ENCODE measurements around the gene COX7A2. TPM values are rescaled to one million over a fixed set of nuclear protein-coding genes. Genes with fewer than 3 reads are reported as not detected.

The COX7A2 gene
- polyA plus RNA-seq, 2 donors: 393 to 531 TPM

DNA sequence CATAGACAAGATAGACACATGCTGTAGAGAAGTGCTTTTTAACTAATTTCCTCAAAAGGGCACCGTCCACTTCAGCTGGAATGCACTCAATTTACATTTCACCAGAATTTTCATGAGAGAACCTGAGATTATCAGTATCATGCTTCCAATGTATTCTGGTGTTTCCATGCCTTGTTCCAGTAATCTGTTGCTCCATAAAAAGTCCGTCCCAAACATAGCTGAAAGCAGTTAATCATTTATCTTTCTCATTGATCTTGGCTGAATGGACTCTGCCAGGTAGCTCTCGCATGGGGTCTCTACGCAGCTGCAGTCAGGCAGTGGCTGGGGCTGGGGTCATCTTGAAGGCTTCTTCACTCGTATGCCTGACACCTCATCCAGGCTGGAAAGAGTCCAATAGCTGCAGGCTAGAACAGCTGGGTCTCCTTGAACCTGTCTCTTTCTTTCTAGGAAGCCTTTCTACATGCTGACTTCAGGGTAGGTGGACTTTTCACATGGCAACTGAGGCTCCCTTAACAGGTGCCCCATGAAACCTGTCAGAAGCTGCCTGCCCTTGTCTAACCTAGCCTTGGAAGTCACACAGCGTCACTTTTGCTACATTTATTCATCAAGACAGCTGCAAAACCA lies 19.2 kb downstream of the COX7A2 start:
- Histone ChIP-seq H3K27ac (ENCODE audit: low read depth in 2 of 2, low read length in 1 of 2) (no peak overlapping the region), H3K4me3 (ENCODE audit: low read depth in 1 of 2, low read length in 2 of 2) (no peak overlapping the region), H3K27me3 (ENCODE audit: control insufficient read depth in 1 of 2, insufficient read depth in 2 of 2, low read length in 2 of 2) (no peaks in the 10 kb centered on the region), H3K36me3 (ENCODE audit: control insufficient read depth in 2 of 2, insufficient read depth in 2 of 2, low read length in 1 of 2) (no peaks in the 10 kb centered on the region), H3K9me3 (ENCODE audit: control insufficient read depth in 2 of 2, insufficient read depth in 1 of 2, low read depth in 1 of 2, low read length in 1 of 2) (no peaks in the 10 kb centered on the region), H3K4me1 (ENCODE audit: control insufficient read depth in 2 of 2, insufficient read depth in 2 of 2, low read length in 1 of 2) (no peaks in the 10 kb centered on the region)
- 64 to 71% methylated on average over 6 of the region's 6 CpGs for WGBS, 2 donors

DNA sequence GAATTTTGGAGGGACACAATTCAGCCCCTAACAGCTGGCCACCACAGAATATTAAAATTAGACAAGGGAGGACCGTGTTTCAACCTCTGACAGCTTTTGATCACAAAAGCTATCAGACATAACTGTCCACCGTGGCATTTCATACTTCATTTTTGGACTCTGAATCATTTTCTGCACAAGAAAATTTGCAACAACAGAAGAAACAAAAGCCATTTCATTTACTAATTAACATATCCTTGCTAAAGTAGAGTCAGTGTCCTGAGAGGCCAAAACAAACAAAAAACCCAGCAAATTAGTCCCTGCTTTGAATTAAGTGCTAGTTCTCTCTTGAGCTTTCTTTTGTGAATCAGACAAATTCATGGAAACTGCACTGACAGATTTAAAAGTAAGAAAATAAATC lies 20.2 kb downstream of the COX7A2 start:
- no peaks in the 10 kb centered on the region for H3K36me3 ChIP-seq (ENCODE audit: control insufficient read depth in 2 of 2, insufficient read depth in 2 of 2, low read length in 1 of 2)
- no peak overlapping the region for H3K4me3 ChIP-seq (ENCODE audit: low read depth in 1 of 2, low read length in 2 of 2)
- H3K4me1 ChIP-seq (ENCODE audit: control insufficient read depth in 2 of 2, insufficient read depth in 2 of 2, low read length in 1 of 2): no peaks in the 10 kb centered on the region
- H3K27ac ChIP-seq (ENCODE audit: low read depth in 2 of 2, low read length in 1 of 2): no peak overlapping the region
- H3K27me3 ChIP-seq (ENCODE audit: control insufficient read depth in 1 of 2, insufficient read depth in 2 of 2, low read length in 2 of 2): no peaks in the 10 kb centered on the region
- 66% methylated on average over 2 of the region's 2 CpGs for WGBS, 2 donors
- no peaks in the 10 kb centered on the region for H3K9me3 ChIP-seq (ENCODE audit: control insufficient read depth in 2 of 2, insufficient read depth in 1 of 2, low read depth in 1 of 2, low read length in 1 of 2)

DNA sequence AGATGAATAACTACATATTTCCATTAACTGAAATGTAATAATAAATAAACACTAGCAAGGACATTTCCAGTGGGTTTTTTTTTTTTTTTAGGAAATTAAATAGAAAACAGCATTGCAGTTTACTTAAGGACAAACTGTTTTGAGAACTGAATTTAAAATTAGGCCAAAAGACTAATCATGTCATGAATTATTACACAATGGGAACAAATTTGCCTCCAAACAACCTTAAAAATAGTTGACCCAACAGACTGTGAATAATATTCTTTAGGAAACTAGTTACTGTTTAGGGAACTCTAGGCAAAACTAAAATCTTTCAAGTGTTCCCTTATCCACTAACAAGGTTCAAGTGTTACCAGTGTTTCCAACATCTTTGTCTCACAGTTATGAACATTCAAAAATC lies 21.3 kb downstream of the COX7A2 start:
- no peaks in the 10 kb centered on the region for H3K9me3 ChIP-seq (ENCODE audit: control insufficient read depth in 2 of 2, insufficient read depth in 1 of 2, low read depth in 1 of 2, low read length in 1 of 2)
- no peaks in the 10 kb centered on the region for H3K27me3 ChIP-seq (ENCODE audit: control insufficient read depth in 1 of 2, insufficient read depth in 2 of 2, low read length in 2 of 2)
- no peaks in the 10 kb centered on the region for H3K4me1 ChIP-seq (ENCODE audit: control insufficient read depth in 2 of 2, insufficient read depth in 2 of 2, low read length in 1 of 2)
- no peaks in the 10 kb centered on the region for H3K36me3 ChIP-seq (ENCODE audit: control insufficient read depth in 2 of 2, insufficient read depth in 2 of 2, low read length in 1 of 2)
- no peak overlapping the region for H3K4me3 ChIP-seq (ENCODE audit: low read depth in 1 of 2, low read length in 2 of 2)
- no peak overlapping the region for H3K27ac ChIP-seq (ENCODE audit: low read depth in 2 of 2, low read length in 1 of 2)

DNA sequence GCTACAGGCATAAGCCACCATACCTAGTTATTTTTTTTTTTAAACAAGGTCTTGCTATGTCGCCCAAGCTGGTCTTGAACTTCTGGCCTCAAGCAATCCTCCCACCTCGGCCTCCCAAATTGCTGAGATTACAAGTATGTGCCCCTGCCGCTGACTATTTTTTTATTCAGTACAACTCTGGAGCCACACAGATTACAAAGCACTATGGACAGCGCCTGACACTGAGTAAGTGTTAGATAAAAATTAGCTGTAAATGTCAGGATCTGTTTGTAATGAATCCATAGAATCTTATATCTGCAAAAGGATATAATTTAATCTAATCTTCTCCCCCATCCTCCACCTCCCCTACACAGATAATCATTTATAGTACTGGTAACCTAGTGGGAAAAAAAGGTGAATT lies 22.5 kb downstream of the COX7A2 start:
- Histone ChIP-seq H3K9me3 (ENCODE audit: control insufficient read depth in 2 of 2, insufficient read depth in 1 of 2, low read depth in 1 of 2, low read length in 1 of 2) (no peaks in the 10 kb centered on the region), H3K4me3 (ENCODE audit: low read depth in 1 of 2, low read length in 2 of 2) (no peak overlapping the region), H3K36me3 (ENCODE audit: control insufficient read depth in 2 of 2, insufficient read depth in 2 of 2, low read length in 1 of 2) (no peaks in the 10 kb centered on the region), H3K27ac (ENCODE audit: low read depth in 2 of 2, low read length in 1 of 2) (no peak overlapping the region), H3K4me1 (ENCODE audit: control insufficient read depth in 2 of 2, insufficient read depth in 2 of 2, low read length in 1 of 2) (no peaks in the 10 kb centered on the region), H3K27me3 (ENCODE audit: control insufficient read depth in 1 of 2, insufficient read depth in 2 of 2, low read length in 2 of 2) (no peaks in the 10 kb centered on the region)
- 87 to 92% methylated on average over 4 of the region's 4 CpGs for WGBS, 2 donors

DNA sequence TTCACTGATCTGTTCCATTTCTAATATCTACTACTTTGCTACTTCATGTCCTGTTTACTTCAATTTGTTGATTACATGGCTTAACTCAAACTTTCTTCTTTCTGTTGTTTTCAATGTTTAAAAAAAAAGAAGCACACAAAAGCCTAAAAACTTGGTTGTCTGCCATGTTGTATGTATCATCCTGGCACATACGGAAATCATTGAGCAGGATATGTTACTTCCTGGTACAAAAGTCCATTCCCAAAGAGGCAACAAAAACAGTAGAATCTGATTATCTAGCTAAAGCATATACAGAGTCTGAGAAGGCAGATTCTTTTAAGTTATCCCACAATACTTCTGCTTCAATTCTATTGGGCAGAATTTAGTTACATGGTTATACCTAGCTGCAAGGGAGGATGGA lies 23.2 kb downstream of the COX7A2 start:
- no peaks in the 10 kb centered on the region for H3K36me3 ChIP-seq (ENCODE audit: control insufficient read depth in 2 of 2, insufficient read depth in 2 of 2, low read length in 1 of 2)
- H3K4me1 ChIP-seq (ENCODE audit: control insufficient read depth in 2 of 2, insufficient read depth in 2 of 2, low read length in 1 of 2): no peaks in the 10 kb centered on the region
- H3K9me3 ChIP-seq (ENCODE audit: control insufficient read depth in 2 of 2, insufficient read depth in 1 of 2, low read depth in 1 of 2, low read length in 1 of 2): no peaks in the 10 kb centered on the region
- no peak overlapping the region for H3K4me3 ChIP-seq (ENCODE audit: low read depth in 1 of 2, low read length in 2 of 2)
- no peak overlapping the region for H3K27ac ChIP-seq (ENCODE audit: low read depth in 2 of 2, low read length in 1 of 2)
- 20 to 42% methylated on average over 1 of the region's 1 CpG for WGBS, 2 donors
- no peaks in the 10 kb centered on the region for H3K27me3 ChIP-seq (ENCODE audit: control insufficient read depth in 1 of 2, insufficient read depth in 2 of 2, low read length in 2 of 2)

DNA sequence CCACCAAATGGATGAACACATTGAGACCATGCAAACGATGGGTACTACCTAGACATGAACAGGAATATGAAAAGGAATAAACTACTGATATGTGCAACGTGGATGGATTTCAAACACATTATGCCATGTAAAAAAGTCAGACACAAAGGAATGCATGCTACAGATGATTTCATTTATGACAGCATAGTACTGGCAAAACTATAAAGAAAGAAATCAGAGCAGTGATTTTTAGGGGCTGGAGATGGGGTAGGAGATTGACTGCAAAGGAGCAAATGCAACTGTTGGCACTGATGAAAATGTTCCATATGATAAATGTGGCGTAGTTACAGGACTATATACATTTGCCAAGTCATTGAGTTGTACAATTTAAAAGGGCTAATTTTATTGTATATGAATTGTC lies 24.3 kb downstream of the COX7A2 start:
- no peak overlapping the region for H3K27ac ChIP-seq (ENCODE audit: low read depth in 2 of 2, low read length in 1 of 2)
- no peaks in the 10 kb centered on the region for H3K9me3 ChIP-seq (ENCODE audit: control insufficient read depth in 2 of 2, insufficient read depth in 1 of 2, low read depth in 1 of 2, low read length in 1 of 2)
- WGBS, 2 donors: 76 to 83% methylated on average over 3 of the region's 3 CpGs
- H3K4me3 ChIP-seq (ENCODE audit: low read depth in 1 of 2, low read length in 2 of 2): no peak overlapping the region
- H3K27me3 ChIP-seq (ENCODE audit: control insufficient read depth in 1 of 2, insufficient read depth in 2 of 2, low read length in 2 of 2): no peaks in the 10 kb centered on the region
- H3K36me3 ChIP-seq (ENCODE audit: control insufficient read depth in 2 of 2, insufficient read depth in 2 of 2, low read length in 1 of 2): no peaks in the 10 kb centered on the region
- no peaks in the 10 kb centered on the region for H3K4me1 ChIP-seq (ENCODE audit: control insufficient read depth in 2 of 2, insufficient read depth in 2 of 2, low read length in 1 of 2)

DNA sequence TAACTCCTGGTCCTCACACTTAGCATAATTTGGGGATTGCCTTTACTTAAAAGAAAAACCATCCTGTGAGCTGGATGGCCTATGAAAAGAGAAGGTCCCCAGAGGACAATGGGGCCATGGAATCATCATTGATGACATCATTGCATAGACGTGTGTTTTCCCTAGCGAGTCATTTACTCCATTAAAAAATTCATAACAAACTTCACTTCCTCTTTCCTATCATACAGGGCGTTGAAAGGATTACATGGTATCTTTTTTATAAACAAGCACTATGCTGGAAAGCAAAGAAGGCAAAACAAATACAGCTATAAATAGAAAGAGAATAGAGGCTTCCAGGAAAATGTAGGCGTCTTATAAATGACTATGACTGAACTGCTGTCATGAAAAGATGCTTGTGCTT lies 26.4 kb downstream of the COX7A2 start:
- Histone ChIP-seq H3K9me3 (ENCODE audit: control insufficient read depth in 2 of 2, insufficient read depth in 1 of 2, low read depth in 1 of 2, low read length in 1 of 2) (no peaks in the 10 kb centered on the region), H3K36me3 (ENCODE audit: control insufficient read depth in 2 of 2, insufficient read depth in 2 of 2, low read length in 1 of 2) (no peaks in the 10 kb centered on the region), H3K27me3 (ENCODE audit: control insufficient read depth in 1 of 2, insufficient read depth in 2 of 2, low read length in 2 of 2) (no peaks in the 10 kb centered on the region), H3K4me3 (ENCODE audit: low read depth in 1 of 2, low read length in 2 of 2) (no peak overlapping the region), H3K4me1 (ENCODE audit: control insufficient read depth in 2 of 2, insufficient read depth in 2 of 2, low read length in 1 of 2) (no peaks in the 10 kb centered on the region), H3K27ac (ENCODE audit: low read depth in 2 of 2, low read length in 1 of 2) (no peak overlapping the region)
- 21 to 28% methylated on average over 4 of the region's 4 CpGs for WGBS, 2 donors

DNA sequence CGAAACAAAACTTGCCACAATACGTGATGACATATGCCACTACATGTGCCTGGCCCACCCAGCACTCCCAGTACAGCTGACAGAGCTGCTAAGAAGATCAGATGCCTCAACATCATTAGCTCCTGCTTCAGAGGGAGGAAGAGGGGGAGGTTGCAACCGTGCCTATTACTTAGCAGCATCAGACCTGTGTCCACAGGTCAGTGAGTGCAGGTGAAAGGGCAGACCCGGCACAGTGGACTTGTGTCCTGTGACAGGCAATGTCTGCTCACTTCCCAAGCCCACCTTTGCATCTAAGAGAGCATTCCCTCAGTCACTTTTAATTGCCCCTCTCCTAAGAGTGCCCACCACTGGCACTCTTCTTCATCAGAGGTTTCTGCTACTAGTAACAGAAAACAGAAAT lies 28.3 kb downstream of the COX7A2 start:
- Histone ChIP-seq H3K4me1 (ENCODE audit: control insufficient read depth in 2 of 2, insufficient read depth in 2 of 2, low read length in 1 of 2) (no peaks in the 10 kb centered on the region), H3K36me3 (ENCODE audit: control insufficient read depth in 2 of 2, insufficient read depth in 2 of 2, low read length in 1 of 2) (no peaks in the 10 kb centered on the region), H3K4me3 (ENCODE audit: low read depth in 1 of 2, low read length in 2 of 2) (no peak overlapping the region), H3K27me3 (ENCODE audit: control insufficient read depth in 1 of 2, insufficient read depth in 2 of 2, low read length in 2 of 2) (no peaks in the 10 kb centered on the region), H3K9me3 (ENCODE audit: control insufficient read depth in 2 of 2, insufficient read depth in 1 of 2, low read depth in 1 of 2, low read length in 1 of 2) (no peaks in the 10 kb centered on the region), H3K27ac (ENCODE audit: low read depth in 2 of 2, low read length in 1 of 2) (no peak overlapping the region)
- WGBS, 2 donors: 45 to 52% methylated on average over 4 of the region's 4 CpGs

DNA sequence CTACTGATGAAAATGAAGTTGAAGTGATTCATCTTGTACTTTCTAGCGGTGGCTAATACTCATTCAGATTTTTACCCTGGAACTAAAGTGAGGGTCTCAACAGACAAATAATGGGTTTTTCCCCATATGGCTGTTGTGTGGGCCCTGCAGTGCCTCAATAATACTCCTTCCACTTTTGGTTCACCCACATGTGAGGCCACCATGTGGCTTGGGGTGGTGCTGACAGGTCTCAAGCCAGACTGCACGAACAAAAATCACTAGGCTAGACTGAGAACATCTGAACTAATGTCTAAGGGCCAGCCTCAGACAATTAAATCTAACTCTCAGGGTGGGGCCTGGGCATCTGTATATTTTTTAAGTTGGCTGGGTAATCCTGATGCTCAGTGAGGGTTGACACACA lies 29.9 kb downstream of the COX7A2 start:
- H3K27me3 ChIP-seq (ENCODE audit: control insufficient read depth in 1 of 2, insufficient read depth in 2 of 2, low read length in 2 of 2): no peaks in the 10 kb centered on the region
- 80 to 84% methylated on average over 2 of the region's 2 CpGs for WGBS, 2 donors
- H3K4me3 ChIP-seq (ENCODE audit: low read depth in 1 of 2, low read length in 2 of 2): no peak overlapping the region
- no peaks in the 10 kb centered on the region for H3K4me1 ChIP-seq (ENCODE audit: control insufficient read depth in 2 of 2, insufficient read depth in 2 of 2, low read length in 1 of 2)
- no peak overlapping the region for H3K27ac ChIP-seq (ENCODE audit: low read depth in 2 of 2, low read length in 1 of 2)
- no peaks in the 10 kb centered on the region for H3K36me3 ChIP-seq (ENCODE audit: control insufficient read depth in 2 of 2, insufficient read depth in 2 of 2, low read length in 1 of 2)
- no peaks in the 10 kb centered on the region for H3K9me3 ChIP-seq (ENCODE audit: control insufficient read depth in 2 of 2, insufficient read depth in 1 of 2, low read depth in 1 of 2, low read length in 1 of 2)

DNA sequence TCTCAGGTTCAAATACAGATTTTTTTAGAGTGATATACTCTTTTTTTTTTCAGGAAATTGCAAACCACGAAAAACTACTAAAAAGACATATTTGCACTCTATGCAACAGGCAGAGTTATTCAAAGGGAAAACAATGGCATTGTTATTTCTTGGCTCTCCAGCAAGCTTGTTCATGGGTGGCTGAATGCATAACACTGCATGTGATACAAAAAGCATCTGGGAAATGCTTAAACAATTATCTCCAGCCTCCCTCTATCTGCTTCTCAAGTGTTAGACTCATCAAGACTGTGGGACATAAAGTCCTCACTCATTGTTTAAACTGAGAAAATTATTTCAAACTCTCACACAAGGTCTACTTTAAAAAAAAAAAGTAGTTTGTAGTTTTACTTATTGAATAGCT lies 30.5 kb downstream of the COX7A2 start:
- 13 to 32% methylated on average over 1 of the region's 1 CpG for WGBS, 2 donors
- Histone ChIP-seq H3K4me1 (ENCODE audit: control insufficient read depth in 2 of 2, insufficient read depth in 2 of 2, low read length in 1 of 2) (no peaks in the 10 kb centered on the region), H3K9me3 (ENCODE audit: control insufficient read depth in 2 of 2, insufficient read depth in 1 of 2, low read depth in 1 of 2, low read length in 1 of 2) (no peaks in the 10 kb centered on the region), H3K27ac (ENCODE audit: low read depth in 2 of 2, low read length in 1 of 2) (no peak overlapping the region), H3K27me3 (ENCODE audit: control insufficient read depth in 1 of 2, insufficient read depth in 2 of 2, low read length in 2 of 2) (no peaks in the 10 kb centered on the region), H3K36me3 (ENCODE audit: control insufficient read depth in 2 of 2, insufficient read depth in 2 of 2, low read length in 1 of 2) (no peaks in the 10 kb centered on the region), H3K4me3 (ENCODE audit: low read depth in 1 of 2, low read length in 2 of 2) (no peak overlapping the region)
